ENCODE measurements around the gene CDKN2A. TPM values are rescaled to one million over a fixed set of nuclear protein-coding genes. Genes with fewer than 3 reads are reported as not detected.

CDKN2A gene
- total RNA-seq, 1 experiment from 2014 or later, result 282 TPM

DNA sequence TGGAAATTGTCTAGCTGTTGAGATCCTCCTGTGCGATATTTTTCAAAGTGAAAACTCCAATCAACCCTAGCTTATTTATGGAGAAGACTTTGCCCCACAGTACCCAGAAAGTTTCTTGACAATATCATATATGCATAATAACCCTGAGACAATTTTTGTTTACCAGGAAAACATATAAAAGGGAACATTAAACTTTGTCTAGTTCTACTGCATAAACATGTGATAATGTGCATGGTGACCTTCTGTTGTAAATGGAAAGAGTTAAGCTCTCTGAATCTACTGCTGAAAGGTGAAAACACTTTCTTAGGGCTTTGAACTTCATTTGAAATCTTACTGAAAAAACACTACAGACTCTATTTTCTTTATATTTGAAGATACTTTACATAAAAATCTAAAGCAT is 47.2 kb upstream of the CDKN2A start:
- ChIA-PET CTCF (interaction anchor here (0.6 to 1.0 kb wide), 2 partner anchors 32 to 90 kb away, joined by 3 to 15 read pairs; partner anchors contain the start of gene CDKN2B), POLR2A (ENCODE audit: unreplicated experiment) (interaction anchor here (0.5 to 0.7 kb wide), 5 partner anchors 32 to 238 kb away, joined by 3 to 6 read pairs (median 4); partner anchors contain the start of gene CDKN2B)
- no peaks in the 10 kb centered on the region for H4K20me1 ChIP-seq (ENCODE audit: insufficient read depth)
- H3K4me1 ChIP-seq (replicated peaks; ENCODE audit: insufficient read depth), result peaks cover 66% of the 10 kb centered on the region
- peak overlapping the region; percentile 91 for H3K27ac ChIP-seq
- peak overlapping the region; percentile 20 for H3K4me3 ChIP-seq
- no peaks in the 10 kb centered on the region for H3K9me2 ChIP-seq (ENCODE audit: insufficient read depth)
- TF ChIP-seq, protein P1, sequence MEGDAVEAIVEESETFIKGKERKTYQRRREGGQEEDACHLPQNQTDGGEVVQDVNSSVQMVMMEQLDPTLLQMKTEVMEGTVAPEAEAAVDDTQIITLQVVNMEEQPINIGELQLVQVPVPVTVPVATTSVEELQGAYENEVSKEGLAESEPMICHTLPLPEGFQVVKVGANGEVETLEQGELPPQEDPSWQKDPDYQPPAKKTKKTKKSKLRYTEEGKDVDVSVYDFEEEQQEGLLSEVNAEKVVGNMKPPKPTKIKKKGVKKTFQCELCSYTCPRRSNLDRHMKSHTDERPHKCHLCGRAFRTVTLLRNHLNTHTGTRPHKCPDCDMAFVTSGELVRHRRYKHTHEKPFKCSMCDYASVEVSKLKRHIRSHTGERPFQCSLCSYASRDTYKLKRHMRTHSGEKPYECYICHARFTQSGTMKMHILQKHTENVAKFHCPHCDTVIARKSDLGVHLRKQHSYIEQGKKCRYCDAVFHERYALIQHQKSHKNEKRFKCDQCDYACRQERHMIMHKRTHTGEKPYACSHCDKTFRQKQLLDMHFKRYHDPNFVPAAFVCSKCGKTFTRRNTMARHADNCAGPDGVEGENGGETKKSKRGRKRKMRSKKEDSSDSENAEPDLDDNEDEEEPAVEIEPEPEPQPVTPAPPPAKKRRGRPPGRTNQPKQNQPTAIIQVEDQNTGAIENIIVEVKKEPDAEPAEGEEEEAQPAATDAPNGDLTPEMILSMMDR (conservative IDR thresholded peaks at IDR 0.05), result no peak
- no peak for TF ChIP-seq EZH2 (IDR thresholded peaks at IDR 0.05; ENCODE audit: low read depth)
- no peaks in the 10 kb centered on the region for H3K79me2 ChIP-seq (ENCODE audit: low read depth)
- H3K9me3 ChIP-seq (ENCODE audit: insufficient read depth, low read depth), result no peaks in the 10 kb centered on the region
- H3K4me2 ChIP-seq, result peak overlapping the region; percentile 72
- peaks cover 33% of the 10 kb centered on the region for H3F3A ChIP-seq (ENCODE audit: insufficient read depth, low read depth)
- BruUV-seq (replicated peaks), result no TSS peak
- intact Hi-C loops (cut with micrococcal nuclease; ENCODE audit: unreplicated experiment), result loop anchor here (2.0 to 5.0 kb wide), 4 partner anchors 43 to 197 kb away; no protein-coding TSS in a partner anchor
- no peaks in the 10 kb centered on the region for H3K27me3 ChIP-seq (ENCODE audit: insufficient read depth, low read depth)
- DNase-seq, result no peak
- no peaks in the 10 kb centered on the region for H3K36me3 ChIP-seq (ENCODE audit: low read depth)
- H2AFZ ChIP-seq, result no peak overlapping the region

DNA sequence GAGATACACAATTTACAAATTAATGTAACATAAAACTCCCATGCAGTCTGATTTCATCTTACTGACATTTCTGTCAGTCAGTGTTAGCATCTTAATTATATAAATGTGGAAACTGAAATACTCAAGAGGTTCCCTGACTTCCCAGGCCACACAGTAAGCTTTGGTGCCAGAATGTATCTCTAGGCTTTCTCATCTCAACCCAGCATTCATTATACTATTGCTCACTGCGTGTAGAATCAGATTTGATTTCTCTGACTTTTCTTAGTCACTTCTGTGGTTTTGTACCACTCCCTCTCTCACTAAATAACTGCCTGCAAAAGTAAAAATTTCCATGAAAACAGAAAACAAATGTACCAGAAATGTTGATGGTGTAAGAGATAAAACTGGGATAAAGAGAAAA is 46.6 kb upstream of the CDKN2A start:
- Histone ChIP-seq H3K36me3 (ENCODE audit: low read depth) (no peaks in the 10 kb centered on the region), H3K4me3 (peak overlapping the region; percentile 20; the same call in 1 of the 2 replicates), H3K4me1 (replicated peaks; ENCODE audit: insufficient read depth) (peaks cover 66% of the 10 kb centered on the region), H3K4me2 (peak overlapping the region; percentile 72), H3K9me2 (ENCODE audit: insufficient read depth) (no peaks in the 10 kb centered on the region), H3K27me3 (ENCODE audit: insufficient read depth, low read depth) (no peaks in the 10 kb centered on the region), H3K9me3 (ENCODE audit: insufficient read depth, low read depth) (no peaks in the 10 kb centered on the region), H2AFZ (no peak overlapping the region; the same call in 1 of the 2 replicates), H3F3A (ENCODE audit: insufficient read depth, low read depth) (peaks cover 33% of the 10 kb centered on the region), H4K20me1 (ENCODE audit: insufficient read depth) (no peaks in the 10 kb centered on the region), H3K27ac (peak overlapping the region; percentile 91), H3K79me2 (ENCODE audit: low read depth) (no peaks in the 10 kb centered on the region)
- TF ChIP-seq, protein P1 (conservative IDR thresholded peaks at IDR 0.05), result no peak
- CTCF ChIA-PET, result interaction anchor here (0.6 kb wide), 1 partner anchor 91 kb away, joined by 15 read pairs; no protein-coding TSS in a partner anchor
- BruUV-seq (replicated peaks), result no TSS peak
- peak in 1 of 2 experiments; percentile 38 for DNase-seq
- intact Hi-C loops (cut with micrococcal nuclease; ENCODE audit: unreplicated experiment), result loop anchor here (2.0 to 5.0 kb wide), 4 partner anchors 44 to 198 kb away; no protein-coding TSS in a partner anchor
- POLR2A ChIA-PET (ENCODE audit: unreplicated experiment), result interaction anchor here (0.6 kb wide), 1 partner anchor 44 kb away, joined by 3 read pairs; no protein-coding TSS in a partner anchor

DNA sequence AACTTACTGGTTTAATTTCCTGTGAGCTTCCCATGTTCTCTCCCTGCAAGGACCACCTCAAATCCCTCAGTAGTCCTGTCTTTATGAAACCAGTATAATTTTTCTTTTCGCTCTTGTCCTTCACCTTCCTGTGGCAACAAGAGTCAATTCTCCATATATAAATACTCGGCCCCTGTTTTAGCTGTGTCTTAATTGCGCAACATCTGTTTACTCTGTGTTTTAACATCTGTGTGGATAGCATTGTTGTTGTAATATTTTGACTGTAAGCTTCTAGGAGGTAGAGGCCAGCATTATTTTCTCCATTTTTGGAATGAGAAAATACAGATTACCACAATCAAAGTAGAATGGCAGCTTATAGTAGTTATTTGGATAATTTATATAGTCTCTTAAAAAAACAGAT is 45.1 kb upstream of the CDKN2A start:
- H3K27ac ChIP-seq, result peak overlapping the region; percentile 91; the same call in 1 of the 2 replicates
- no peaks in the 10 kb centered on the region for H3K79me2 ChIP-seq (ENCODE audit: low read depth)
- intact Hi-C loops (cut with micrococcal nuclease; ENCODE audit: unreplicated experiment), result loop anchor here (2.0 to 5.0 kb wide), 3 partner anchors 30 to 78 kb away; partner anchors contain the start of gene CDKN2B
- H3K4me2 ChIP-seq, result no peak overlapping the region
- H3K4me1 ChIP-seq (replicated peaks; ENCODE audit: insufficient read depth), result peaks cover 63% of the 10 kb centered on the region
- no peaks in the 10 kb centered on the region for H3K9me2 ChIP-seq (ENCODE audit: insufficient read depth)
- TF ChIP-seq, protein P1 (conservative IDR thresholded peaks at IDR 0.05), result no peak
- no peak for DNase-seq
- no peak overlapping the region for H3K4me3 ChIP-seq
- peaks cover 33% of the 10 kb centered on the region for H3F3A ChIP-seq (ENCODE audit: insufficient read depth, low read depth)
- no peaks in the 10 kb centered on the region for H3K36me3 ChIP-seq (ENCODE audit: low read depth)
- no peaks in the 10 kb centered on the region for H3K27me3 ChIP-seq (ENCODE audit: insufficient read depth, low read depth)
- ChIA-PET CTCF (interaction anchor here (1.0 kb wide), 1 partner anchor 31 kb away, joined by 4 read pairs; no protein-coding TSS in a partner anchor), POLR2A (ENCODE audit: unreplicated experiment) (interaction anchor here (0.6 kb wide), 1 partner anchor 79 kb away, joined by 3 read pairs; no protein-coding TSS in a partner anchor)
- H2AFZ ChIP-seq, result no peak overlapping the region
- BruUV-seq (replicated peaks), result no TSS peak
- no peaks in the 10 kb centered on the region for H4K20me1 ChIP-seq (ENCODE audit: insufficient read depth)
- no peaks in the 10 kb centered on the region for H3K9me3 ChIP-seq (ENCODE audit: insufficient read depth, low read depth)
